Activated CD4-positive, alpha-beta T cell treated with anti-CD3 and anti-CD28 coated beads, Interleukin-2, amount 50 U/mL, for 24 hours (primary cell): Measurements from ENCODE around the gene TALDO1.

ENCODE experiments used
- DNase-seq, 2 donors: peaks; one replicate each; pipeline ENCODE4 v3.0.0-alpha.2; 2020; ENCODE audit warnings: low read depth in 1 of 2, low spot score in 1 of 2

TALDO1 gene

GRCh38 chr11:786235-787083, 39.2 kb downstream of the TALDO1 start:
- DNase-seq, result no peak

DNA sequence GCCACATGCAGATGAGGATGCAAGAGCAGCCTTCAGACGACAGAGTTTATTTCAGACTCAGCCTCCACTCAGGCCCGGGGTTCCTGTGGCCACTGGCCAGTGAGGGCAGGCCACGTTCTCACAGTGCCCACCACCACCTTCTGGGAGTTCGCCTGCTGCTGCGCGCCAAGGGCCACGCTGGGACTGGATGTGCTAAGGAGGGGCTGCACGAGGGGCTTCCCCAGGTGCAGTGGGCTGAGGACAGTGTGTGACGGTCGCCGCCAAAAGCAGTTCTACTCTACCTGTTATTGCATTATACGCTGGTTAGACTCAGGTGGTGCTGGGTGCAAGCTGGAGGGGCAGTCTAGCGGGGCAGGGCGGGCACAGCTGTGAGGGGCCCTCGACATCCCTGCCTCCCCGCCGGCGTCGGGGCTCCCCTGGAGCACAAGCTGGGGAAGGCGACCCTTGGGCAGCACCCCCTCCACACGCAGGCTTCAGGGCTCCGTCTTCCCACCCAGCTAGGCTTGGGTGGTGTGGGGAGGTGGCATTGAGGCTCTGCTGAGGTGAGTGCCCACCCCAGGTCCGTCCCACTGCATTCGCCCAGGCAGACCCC, 39.9 kb downstream of the TALDO1 start:
- no peak for DNase-seq

GRCh38 chr11:788009-788640, 40.9 kb downstream of the TALDO1 start:
- no peak for DNase-seq

GRCh38 chr11:788953-789940, 42.0 kb downstream of the TALDO1 start:
- no peak for DNase-seq

DNA sequence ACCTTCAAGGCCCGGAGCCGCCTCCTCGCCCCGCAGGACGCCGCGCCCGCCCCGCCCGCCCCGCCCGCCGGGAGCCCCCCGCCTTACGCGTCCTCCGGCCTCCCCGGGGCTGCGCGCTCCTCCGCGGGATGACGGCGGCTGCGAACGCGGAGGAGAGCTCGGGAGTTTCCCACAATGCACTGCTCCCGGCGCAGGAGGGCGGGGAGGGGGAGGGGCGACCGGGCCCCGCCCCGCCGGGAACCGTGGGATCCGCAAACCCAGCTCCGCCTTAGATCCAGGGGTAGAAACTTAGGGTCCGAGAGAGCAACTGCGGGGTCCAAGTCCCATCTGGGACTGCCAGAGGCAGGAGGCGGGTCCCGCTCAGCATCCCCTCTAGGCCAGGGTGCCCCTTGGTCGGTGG, 42.7 kb downstream of the TALDO1 start, which contains the start of gene CEND1:
TSS of gene CEND1 (minus strand) at position 148 of the 400 bp plus-strand sequence. CDS start 1,514 bp downstream, outside the sequence.
- no peak for DNase-seq

DNA sequence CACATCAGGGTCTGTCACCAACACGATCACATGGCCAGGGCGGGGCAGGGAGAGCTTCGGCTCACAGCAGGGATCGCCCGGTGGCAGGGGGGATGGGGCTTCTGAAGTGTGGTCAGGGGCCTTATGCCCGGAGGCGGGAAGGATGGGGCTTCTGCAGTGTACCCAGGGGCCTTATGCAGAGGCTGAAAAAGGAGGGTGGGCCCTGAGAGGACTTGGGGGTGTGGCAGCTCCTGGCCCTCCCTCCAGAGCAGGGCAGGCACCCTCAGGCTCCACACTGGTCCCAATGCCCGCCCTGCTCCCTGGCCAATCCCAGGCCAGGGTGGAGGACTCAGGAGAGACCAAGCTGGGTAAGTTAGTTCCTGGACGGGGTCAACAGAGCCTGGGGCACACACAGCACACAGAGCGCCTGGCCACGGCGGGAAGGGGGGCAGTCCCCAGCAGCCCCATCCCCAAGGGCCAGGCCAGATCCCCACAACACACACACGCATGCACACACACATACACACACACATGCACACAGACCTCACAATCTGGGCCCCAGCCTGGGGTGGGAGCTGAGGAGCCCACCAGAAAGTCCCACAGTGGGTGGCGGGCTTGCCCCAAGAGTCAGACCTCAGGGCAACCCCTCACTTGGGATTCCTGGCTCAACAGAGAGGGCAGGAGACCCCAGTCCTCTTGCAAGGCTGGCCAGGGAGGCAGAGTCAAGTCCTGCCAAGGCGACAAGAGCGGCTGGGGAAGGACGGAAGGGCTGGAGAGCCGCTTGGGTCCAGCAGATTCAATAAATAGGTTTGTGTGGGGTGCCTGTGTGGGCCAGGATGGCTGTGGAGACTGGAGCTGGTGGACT, 43.7 kb downstream of the TALDO1 start:
- no peak for DNase-seq

- DNase-seq, result no peak
Observed at GRCh38 chr11:791658-792534, 44.6 kb downstream of the TALDO1 start.

GRCh38 chr11:792535-792821, 45.2 kb downstream of the TALDO1 start:
- DNase-seq, result no peak

GRCh38 chr11:792873-793272, 45.6 kb downstream of the TALDO1 start:
- no peak for DNase-seq

DNA sequence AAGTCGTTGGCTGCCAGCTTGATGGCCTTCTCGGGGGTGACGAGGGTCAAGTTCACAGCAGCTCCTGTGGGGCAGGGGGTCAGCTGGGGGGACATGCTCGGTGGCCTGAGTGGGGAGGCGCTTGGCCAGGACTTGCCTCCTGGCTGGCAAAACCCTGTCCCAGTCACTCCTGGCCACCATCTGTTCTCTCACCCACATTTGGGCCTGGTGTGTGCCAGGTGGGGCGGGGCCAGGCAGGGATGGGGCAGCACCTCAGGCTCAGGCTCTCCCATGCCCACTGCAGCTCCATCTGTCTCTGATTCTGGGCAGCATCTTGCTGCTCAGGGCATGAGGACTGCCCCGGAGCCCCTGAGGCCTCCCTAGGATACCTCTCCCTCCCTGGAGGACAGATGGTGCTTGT, 46.3 kb downstream of the TALDO1 start:
- no peak for DNase-seq

- no peak for DNase-seq
Observed at GRCh38 chr11:794013-794765, 46.9 kb downstream of the TALDO1 start.

- DNase-seq, result no peak
Observed at GRCh38 chr11:794766-795633, 47.7 kb downstream of the TALDO1 start.

GRCh38 chr11:795634-796564, 48.6 kb downstream of the TALDO1 start:
- peak; percentile 65 to 79 for DNase-seq

DNA sequence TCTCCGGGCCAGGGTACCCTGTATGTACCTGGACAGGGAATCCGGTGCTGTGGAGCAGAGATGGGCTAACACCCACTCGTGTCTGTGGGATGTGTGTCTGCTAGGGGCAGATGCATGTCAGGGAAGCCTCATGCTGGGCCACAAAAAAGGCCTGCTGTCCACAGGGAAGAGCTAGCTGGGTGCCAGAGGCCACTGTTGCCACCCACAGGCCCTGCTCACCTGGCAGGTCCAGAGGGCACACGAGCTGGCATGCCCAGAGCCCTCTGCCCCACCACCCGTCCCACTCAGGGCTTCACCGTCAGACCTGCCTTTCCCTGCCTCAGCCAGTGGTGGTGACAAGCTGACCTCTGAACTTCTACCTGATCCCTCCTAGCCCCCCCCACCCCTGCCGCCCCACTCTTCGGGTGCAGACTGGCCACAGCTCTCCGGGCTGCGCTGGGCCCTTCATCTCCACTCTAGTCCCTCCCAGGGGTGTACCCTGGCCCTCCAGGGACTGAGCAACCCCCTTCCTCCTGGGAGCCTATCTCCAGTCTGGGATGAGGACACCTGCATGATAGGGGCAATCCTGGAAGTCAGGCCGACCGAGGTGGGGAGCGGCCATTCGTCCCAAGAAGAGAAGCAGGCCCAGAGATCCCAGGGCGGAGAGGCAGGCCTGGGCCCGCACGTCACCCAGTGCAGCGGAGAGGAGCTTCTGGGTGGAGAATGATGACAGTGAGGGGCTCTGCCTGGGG, 49.5 kb downstream of the TALDO1 start:
- no peak for DNase-seq

- DNase-seq, result peak; percentile 43 to 67
Observed at GRCh38 chr11:797296-798092, 50.2 kb downstream of the TALDO1 start.
